Spleen (tissue), 11 donors: ENCODE data around the gene UQCRC1. TPM values are rescaled to one million over a fixed set of nuclear protein-coding genes. Genes with fewer than 3 reads are reported as not detected.

Experiments used
- DNase-seq: peaks from one replicate; pipeline ENCODE4 v3.0.0-alpha.2; 2020
- H3K27ac ChIP-seq, 8 donors: fragments of 200-600 bp; sonication (generic) in 7 of 8; 1 replicate in 4 of 8; 2 replicates in 4 of 8; pipeline versions ENCODE4 v1.5.0 to v1.8.0; 2016 to 2021; ENCODE audit warnings: inconsistent platforms in 4 of 8, mild to moderate bottlenecking in 4 of 8, moderate library complexity in 1 of 8
- H3K27me3 ChIP-seq, 7 donors: fragments of 200-600 bp; sonication (generic) in 6 of 7; replicated peaks in 1 of 7; 1 replicate in 4 of 7; 2 replicates in 3 of 7; pipeline versions ENCODE4 v1.5.0 to v1.8.0; 2016 to 2021; ENCODE audit warnings: inconsistent platforms in 3 of 7, mild to moderate bottlenecking in 1 of 7
- H3K36me3 ChIP-seq, 6 donors: fragments of 200-600 bp; sonication (generic) in 5 of 6; 1 replicate in 4 of 6; 2 replicates in 2 of 6; pipeline versions ENCODE4 v1.5.0 to v1.8.0; 2016 to 2021; ENCODE audit warnings: inconsistent platforms in 2 of 6
- H3K4me1 ChIP-seq, 6 donors: fragments of 200-600 bp; sonication (generic) in 5 of 6; 1 replicate in 3 of 6; 2 replicates in 3 of 6; pipeline versions ENCODE4 v1.5.0 to v1.8.0; 2016 to 2021; ENCODE audit warnings: inconsistent platforms in 3 of 6
- H3K4me3 ChIP-seq, 8 donors: fragments of 200-600 bp; sonication (generic) in 7 of 8; 1 replicate in 4 of 8; 2 replicates in 4 of 8; pipeline versions ENCODE4 v1.5.0 to v1.8.0; 2016 to 2021; ENCODE audit warnings: inconsistent platforms in 4 of 8, mild to moderate bottlenecking in 4 of 8, moderate library complexity in 2 of 8
- H3K9me3 ChIP-seq, 8 donors: fragments of 200-600 bp; sonication (generic) in 7 of 8; 1 replicate in 4 of 8; 2 replicates in 4 of 8; pipeline versions ENCODE4 v1.5.0 to v1.8.0; 2016 to 2021; ENCODE audit warnings: inconsistent platforms in 4 of 8
- CTCF ChIP-seq, 11 experiments: fragments of 200-600 bp in 7 of 11; fragments of 450-650 bp in 4 of 11; sonication (generic) in 4 of 11; IDR thresholded peaks in 8 of 11; conservative IDR thresholded peaks in 3 of 11; 1 replicate in 7 of 11; 2 replicates in 4 of 11; pipeline versions ENCODE4 v1.4.0 to v1.8.0; 2016 to 2021; ENCODE audit warnings: antibody characterized with exemption in 11 of 11, inconsistent platforms in 4 of 11, mild to moderate bottlenecking in 1 of 11
- POLR2A ChIP-seq, 3 donors: fragments of 450-650 bp; IDR thresholded peaks; one replicate each; pipeline ENCODE4 v1.5.1; 2017; ENCODE audit warnings: antibody characterized with exemption in 3 of 3, mild to moderate bottlenecking in 1 of 3
- POLR2AphosphoS5 ChIP-seq, 3 donors: sonication (generic); formaldehyde crosslinking; IDR thresholded peaks; one replicate each; pipeline ENCODE4 v1.5.1; 2017; ENCODE audit warnings: antibody characterized with exemption in 3 of 3
- WGBS, 5 donors: extraction: QIAGEN DNeasy Blood & Tissue Kit in 3 of 5; methylation state at CpG; one replicate each; pipeline versions ENCODE4 v1.1.5 to v1.1.7; 2013 to 2018; 5-methylcytosine and 5-hydroxymethylcytosine counted together
- intact Hi-C: fragments of 100-400 bp; cut with DNase I; formaldehyde crosslinking; loops from one replicate; pipeline ENCODE4 v1.15.0; 2023; ENCODE audit warnings: low total_unique reads
- polyA plus RNA-seq, 3 donors: library from polyadenylated mRNA; stranded (reverse); fragments of 200-250 nt; gene quantifications; one replicate each; pipeline ENCODE4 v1.2.1, GENCODE V29; 2013
- total RNA-seq, 7 donors: library from RNA; depleted of rRNA in 3 of 7; stranded (reverse); fragments of >200 nt in 3 of 7; fragmentation: NEBNext Ultra II Directional in 4 of 7; extraction: Animal tissue kit (Norgen Biotek cat#: 25700) in 4 of 7; gene quantifications; one replicate each; pipeline versions ENCODE4 v1.1.0 to v1.2.1, GENCODE V29; 2016 to 2021
- donor health status: healthy with polysubstance abuse.
- donor health status: DM: no; HTN: no; CAD: no; lungs with moderate emphysema.
- donor health status: DM: no; HTN: no; CAD: no.
- donor health status: Bipolar disorder and iron deficiency.
- donor health status: healthy.
- donor health status: DM: no; HTN: no; CAD: no.
- donor health status: DM: yes; HTN: yes; CAD: no.

The UQCRC1 gene
- total and polyA plus RNA-seq, 10 donors: 88.6 to 222 (median 128) TPM

- H3K9me3 ChIP-seq: no peaks in the 10 kb centered on the region
- 82 to 91% (median 88%) methylated on average over 5 to 12 of the region's 12 CpGs for WGBS, 5 donors
- intact Hi-C loops: no loop called here
- TF ChIP-seq POLR2AphosphoS5 (IDR thresholded peaks at IDR 0.05) (no peak), CTCF (IDR thresholded peaks at IDR 0.05 in 8 of 11, conservative IDR thresholded peaks at IDR 0.05 in 3 of 11) (no peak), POLR2A (IDR thresholded peaks at IDR 0.05) (no peak)
- H3K36me3 ChIP-seq: no peaks in the 10 kb centered on the region
- H3K4me1 ChIP-seq: peaks cover 0 to 8% (median 6%) of the 10 kb centered on the region in 6 donors
- H3K4me3 ChIP-seq: no peak overlapping the region
- H3K27ac ChIP-seq: no peak overlapping the region
- no peaks in the 10 kb centered on the region for H3K27me3 ChIP-seq
- DNase-seq: no peak
Measured at GRCh38 chr3:48650723-48651122, 41.3 kb upstream of the UQCRC1 start.

- TF ChIP-seq POLR2AphosphoS5 (IDR thresholded peaks at IDR 0.05): no peak
- TF ChIP-seq POLR2A (IDR thresholded peaks at IDR 0.05): no peak
- TF ChIP-seq CTCF (IDR thresholded peaks at IDR 0.05 in 8 of 11, conservative IDR thresholded peaks at IDR 0.05 in 3 of 11): no peak
- Histone ChIP-seq H3K4me1 (no peaks in the 10 kb centered on the region), H3K36me3 (no peaks in the 10 kb centered on the region), H3K27ac (no peak overlapping the region), H3K4me3 (no peak overlapping the region), H3K9me3 (no peaks in the 10 kb centered on the region), H3K27me3 (no peaks in the 10 kb centered on the region)
- WGBS, 5 donors: 86 to 93% (median 91%) methylated on average over 10 to 15 of the region's 15 CpGs
- intact Hi-C loops: no loop called here
- DNase-seq: no peak
Measured at GRCh38 chr3:48648188-48648850, 38.9 kb upstream of the UQCRC1 start.

- Histone ChIP-seq H3K4me3 (no peak overlapping the region), H3K4me1 (no peaks in the 10 kb centered on the region), H3K9me3 (no peaks in the 10 kb centered on the region), H3K27ac (no peak overlapping the region), H3K36me3 (no peaks in the 10 kb centered on the region), H3K27me3 (no peaks in the 10 kb centered on the region)
- WGBS, 5 donors: 86 to 94% (median 90%) methylated on average over 9 of the region's 9 CpGs
- TF ChIP-seq POLR2AphosphoS5 (IDR thresholded peaks at IDR 0.05) (no peak), POLR2A (IDR thresholded peaks at IDR 0.05) (no peak), CTCF (IDR thresholded peaks at IDR 0.05 in 8 of 11, conservative IDR thresholded peaks at IDR 0.05 in 3 of 11) (no peak)
- intact Hi-C loops: no loop called here
- DNase-seq: no peak
Measured at GRCh38 chr3:48647714-48648113, 38.3 kb upstream of the UQCRC1 start.

- Histone ChIP-seq H3K4me1 (no peaks in the 10 kb centered on the region), H3K36me3 (no peaks in the 10 kb centered on the region), H3K4me3 (no peak overlapping the region), H3K27ac (no peak overlapping the region), H3K27me3 (peaks cover 0 to 6% (median 0%) of the 10 kb centered on the region in 7 donors), H3K9me3 (no peaks in the 10 kb centered on the region)
- intact Hi-C loops: no loop called here
- DNase-seq: no peak
- TF ChIP-seq POLR2AphosphoS5 (IDR thresholded peaks at IDR 0.05): no peak
- TF ChIP-seq POLR2A (IDR thresholded peaks at IDR 0.05): no peak
- no peak for TF ChIP-seq CTCF (IDR thresholded peaks at IDR 0.05 in 8 of 11, conservative IDR thresholded peaks at IDR 0.05 in 3 of 11)
- WGBS, 5 donors: 90 to 94% (median 91%) methylated on average over 5 to 22 of the region's 22 CpGs
Measured at GRCh38 chr3:48644898-48645760, 35.7 kb upstream of the UQCRC1 start.
